ENCODE measurements around the gene EHD3.

Gene EHD3

DNA sequence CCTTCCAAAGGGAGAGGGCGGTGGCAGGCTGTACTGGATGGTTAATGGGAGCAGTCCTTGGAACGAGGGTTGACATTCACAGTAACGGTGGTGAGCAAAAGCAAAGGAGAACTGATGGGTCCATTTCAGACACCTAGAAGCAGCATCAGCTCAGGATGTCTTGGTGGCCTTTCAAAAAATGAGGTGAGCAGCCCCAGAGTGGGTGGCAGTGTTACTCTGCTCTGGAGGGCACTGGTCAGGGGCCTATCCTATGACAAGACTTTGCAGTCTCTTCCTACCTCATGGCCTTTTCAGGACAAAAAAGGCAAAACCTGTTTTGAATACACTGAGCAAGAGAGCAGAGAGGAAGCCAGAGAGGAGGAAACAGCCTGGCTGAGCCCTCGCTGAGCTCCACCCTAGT lies 40.1 kb upstream of the EHD3 start:
- TF ChIP-seq ARNTL (CRISPR knock-in tag; IDR thresholded peaks at IDR 0.05; ENCODE audit: borderline replicate concordance, low read depth) (no peak), GLIS3 (CRISPR knock-in tag; IDR thresholded peaks at IDR 0.05) (no peak), ZNF565 (CRISPR knock-in tag; conservative IDR thresholded peaks at IDR 0.05; ENCODE audit: low read depth) (no peak), OSR1 (CRISPR knock-in tag; IDR thresholded peaks at IDR 0.05) (no peak), PPARA (CRISPR knock-in tag; IDR thresholded peaks at IDR 0.05; ENCODE audit: borderline replicate concordance) (no peak), ZFP3 (CRISPR knock-in tag; IDR thresholded peaks at IDR 0.05) (no peak), ZNF70 (CRISPR knock-in tag; IDR thresholded peaks at IDR 0.05) (no peak), BACH2 (CRISPR knock-in tag; IDR thresholded peaks at IDR 0.05; ENCODE audit: borderline replicate concordance) (no peak), CSDC2 (CRISPR knock-in tag; IDR thresholded peaks at IDR 0.05) (no peak), TOX (CRISPR knock-in tag; IDR thresholded peaks at IDR 0.05; ENCODE audit: borderline replicate concordance) (no peak)
- TF ChIP-seq, protein P1, sequence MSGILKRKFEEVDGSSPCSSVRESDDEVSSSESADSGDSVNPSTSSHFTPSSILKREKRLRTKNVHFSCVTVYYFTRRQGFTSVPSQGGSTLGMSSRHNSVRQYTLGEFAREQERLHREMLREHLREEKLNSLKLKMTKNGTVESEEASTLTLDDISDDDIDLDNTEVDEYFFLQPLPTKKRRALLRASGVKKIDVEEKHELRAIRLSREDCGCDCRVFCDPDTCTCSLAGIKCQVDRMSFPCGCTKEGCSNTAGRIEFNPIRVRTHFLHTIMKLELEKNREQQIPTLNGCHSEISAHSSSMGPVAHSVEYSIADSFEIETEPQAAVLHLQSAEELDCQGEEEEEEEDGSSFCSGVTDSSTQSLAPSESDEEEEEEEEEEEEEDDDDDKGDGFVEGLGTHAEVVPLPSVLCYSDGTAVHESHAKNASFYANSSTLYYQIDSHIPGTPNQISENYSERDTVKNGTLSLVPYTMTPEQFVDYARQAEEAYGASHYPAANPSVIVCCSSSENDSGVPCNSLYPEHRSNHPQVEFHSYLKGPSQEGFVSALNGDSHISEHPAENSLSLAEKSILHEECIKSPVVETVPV (CRISPR knock-in tag; IDR thresholded peaks at IDR 0.05), result no peak
- TF ChIP-seq, protein P2, sequence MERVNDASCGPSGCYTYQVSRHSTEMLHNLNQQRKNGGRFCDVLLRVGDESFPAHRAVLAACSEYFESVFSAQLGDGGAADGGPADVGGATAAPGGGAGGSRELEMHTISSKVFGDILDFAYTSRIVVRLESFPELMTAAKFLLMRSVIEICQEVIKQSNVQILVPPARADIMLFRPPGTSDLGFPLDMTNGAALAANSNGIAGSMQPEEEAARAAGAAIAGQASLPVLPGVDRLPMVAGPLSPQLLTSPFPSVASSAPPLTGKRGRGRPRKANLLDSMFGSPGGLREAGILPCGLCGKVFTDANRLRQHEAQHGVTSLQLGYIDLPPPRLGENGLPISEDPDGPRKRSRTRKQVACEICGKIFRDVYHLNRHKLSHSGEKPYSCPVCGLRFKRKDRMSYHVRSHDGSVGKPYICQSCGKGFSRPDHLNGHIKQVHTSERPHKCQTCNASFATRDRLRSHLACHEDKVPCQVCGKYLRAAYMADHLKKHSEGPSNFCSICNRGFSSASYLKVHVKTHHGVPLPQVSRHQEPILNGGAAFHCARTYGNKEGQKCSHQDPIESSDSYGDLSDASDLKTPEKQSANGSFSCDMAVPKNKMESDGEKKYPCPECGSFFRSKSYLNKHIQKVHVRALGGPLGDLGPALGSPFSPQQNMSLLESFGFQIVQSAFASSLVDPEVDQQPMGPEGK (CRISPR knock-in tag; IDR thresholded peaks at IDR 0.05; ENCODE audit: borderline replicate concordance), result no peak
- no peak for ATAC-seq

DNA sequence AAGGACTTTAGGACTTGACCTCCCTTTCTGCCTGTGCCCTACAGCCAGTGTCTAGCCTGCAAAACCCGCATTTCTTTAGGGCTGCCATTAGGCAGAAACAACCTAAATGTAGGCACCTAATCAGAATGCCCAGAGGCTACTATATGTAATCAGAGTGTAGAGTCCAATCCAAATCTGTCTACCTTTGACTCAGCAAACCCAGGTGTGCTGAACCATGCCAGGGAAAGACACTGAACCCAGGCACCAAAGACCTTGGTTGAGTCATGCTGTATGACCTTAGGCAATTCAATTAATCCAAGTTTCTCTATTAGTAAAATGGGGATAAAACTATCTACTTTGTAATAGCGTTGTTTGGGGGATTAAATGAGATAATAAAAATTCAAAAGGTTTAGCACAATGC lies 37.3 kb upstream of the EHD3 start:
- TF ChIP-seq CSDC2 (CRISPR knock-in tag; IDR thresholded peaks at IDR 0.05) (no peak), PPARA (CRISPR knock-in tag; IDR thresholded peaks at IDR 0.05; ENCODE audit: borderline replicate concordance) (no peak), TCF4 (CRISPR knock-in tag; IDR thresholded peaks at IDR 0.05; ENCODE audit: borderline replicate concordance) (no peak)
- ATAC-seq, result no peak

DNA sequence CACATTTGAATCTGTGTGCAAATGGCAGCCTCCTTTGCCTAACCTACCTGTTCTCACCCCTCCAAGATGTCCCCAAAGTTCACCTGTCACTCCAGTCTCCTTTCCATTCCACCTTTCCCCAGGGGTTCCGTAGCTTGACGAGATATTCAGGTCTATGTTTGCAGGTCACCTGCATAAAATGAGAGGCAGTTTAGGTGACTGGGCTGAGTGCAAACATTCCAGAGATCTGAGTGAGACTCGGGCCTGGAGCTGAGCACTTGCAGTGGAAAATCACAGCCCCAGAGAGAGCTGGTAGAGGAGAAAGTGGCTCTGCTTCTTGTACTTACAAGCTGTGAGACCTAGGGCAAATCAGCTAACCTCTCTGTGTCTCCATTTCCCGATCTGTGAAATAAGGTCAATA lies 36.8 kb upstream of the EHD3 start:
- no peak for ATAC-seq
- TF ChIP-seq TCF4 (CRISPR knock-in tag; IDR thresholded peaks at IDR 0.05; ENCODE audit: borderline replicate concordance), result no peak
- TF ChIP-seq BACH2 (CRISPR knock-in tag; IDR thresholded peaks at IDR 0.05; ENCODE audit: borderline replicate concordance), result no peak
- TF ChIP-seq ZNF565 (CRISPR knock-in tag; conservative IDR thresholded peaks at IDR 0.05; ENCODE audit: low read depth), result no peak
- TF ChIP-seq SNAI2 (CRISPR knock-in tag; IDR thresholded peaks at IDR 0.05), result no peak
- no peak for TF ChIP-seq TOX (CRISPR knock-in tag; IDR thresholded peaks at IDR 0.05; ENCODE audit: borderline replicate concordance)
- no peak for TF ChIP-seq CSDC2 (CRISPR knock-in tag; IDR thresholded peaks at IDR 0.05)
- TF ChIP-seq GLIS3 (CRISPR knock-in tag; IDR thresholded peaks at IDR 0.05), result no peak
- no peak for TF ChIP-seq CREB5 (CRISPR knock-in tag; IDR thresholded peaks at IDR 0.05; ENCODE audit: low read depth)
- TF ChIP-seq, protein P2 (CRISPR knock-in tag; IDR thresholded peaks at IDR 0.05; ENCODE audit: borderline replicate concordance), result no peak
- TF ChIP-seq ZNF8 (CRISPR knock-in tag; IDR thresholded peaks at IDR 0.05), result no peak
- TF ChIP-seq ZFP3 (CRISPR knock-in tag; IDR thresholded peaks at IDR 0.05), result no peak
- TF ChIP-seq PPARA (CRISPR knock-in tag; IDR thresholded peaks at IDR 0.05; ENCODE audit: borderline replicate concordance), result no peak

GRCh38 chr2:31197669-31198068 lies 36.3 kb upstream of the EHD3 start:
- ATAC-seq, result no peak
- TF ChIP-seq TCF4 (CRISPR knock-in tag; IDR thresholded peaks at IDR 0.05; ENCODE audit: borderline replicate concordance) (no peak), BACH2 (CRISPR knock-in tag; IDR thresholded peaks at IDR 0.05; ENCODE audit: borderline replicate concordance) (no peak), ZFP30 (CRISPR knock-in tag; IDR thresholded peaks at IDR 0.05) (no peak), OSR1 (CRISPR knock-in tag; IDR thresholded peaks at IDR 0.05) (no peak)

DNA sequence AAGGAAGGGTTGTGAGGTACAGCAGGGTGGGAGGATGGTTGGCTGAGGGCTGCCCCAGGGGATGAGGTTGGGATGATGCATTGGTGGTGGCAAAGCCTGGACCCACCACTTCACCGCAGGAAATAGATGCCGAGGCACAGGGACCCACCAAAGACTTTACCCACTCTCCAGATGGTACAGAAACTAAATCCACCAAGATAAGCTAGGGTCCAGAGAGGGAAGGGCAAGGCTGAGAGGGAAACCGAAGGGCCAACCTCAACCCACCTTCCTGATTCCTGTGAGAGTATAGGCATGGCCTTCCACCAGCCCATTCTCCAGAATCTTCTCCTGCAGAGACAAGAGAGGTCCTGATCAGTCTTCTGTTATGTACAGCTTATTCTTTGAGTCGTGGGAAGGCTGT lies 34.7 kb upstream of the EHD3 start:
- ATAC-seq, result no peak
- no peak for TF ChIP-seq ZNF70 (CRISPR knock-in tag; IDR thresholded peaks at IDR 0.05)
- no peak for TF ChIP-seq ZNF565 (CRISPR knock-in tag; conservative IDR thresholded peaks at IDR 0.05; ENCODE audit: low read depth)
- TF ChIP-seq ZNF8 (CRISPR knock-in tag; IDR thresholded peaks at IDR 0.05), result no peak
- TF ChIP-seq OSR1 (CRISPR knock-in tag; IDR thresholded peaks at IDR 0.05), result no peak
- no peak for TF ChIP-seq ZFP3 (CRISPR knock-in tag; IDR thresholded peaks at IDR 0.05)
- TF ChIP-seq, protein P1 (CRISPR knock-in tag; IDR thresholded peaks at IDR 0.05), result no peak
- TF ChIP-seq, protein P2 (CRISPR knock-in tag; IDR thresholded peaks at IDR 0.05; ENCODE audit: borderline replicate concordance), result no peak
- TF ChIP-seq POU6F1 (CRISPR knock-in tag; IDR thresholded peaks at IDR 0.05; ENCODE audit: borderline replicate concordance, low read depth), result no peak
- TF ChIP-seq PPARA (CRISPR knock-in tag; IDR thresholded peaks at IDR 0.05; ENCODE audit: borderline replicate concordance), result no peak
- no peak for TF ChIP-seq GLIS3 (CRISPR knock-in tag; IDR thresholded peaks at IDR 0.05)
- TF ChIP-seq CSDC2 (CRISPR knock-in tag; IDR thresholded peaks at IDR 0.05), result no peak

All from SK-N-SH treated with all-trans-retinoic acid at 6 μM for 48 hours (cell line).